GM20000 (cell line): ENCODE data around the gene MAPK14.

ENCODE experiments used
- DNase-seq: peaks from one replicate; pipeline ENCODE4 v3.0.0; 2012; ENCODE audit warnings: low spot score
- CTCF ChIP-seq: IDR thresholded peaks from 2 replicates; pipeline ENCODE4 v1.5.1; 2012; ENCODE audit warnings: mild to moderate bottlenecking, control low read depth; ENCODE audit errors: extremely low read depth, missing control alignments

MAPK14 gene

GRCh38 chr6:36053878-36054277, 26.3 kb downstream of the MAPK14 start:
- no peak for DNase-seq
- TF ChIP-seq CTCF: no peak

GRCh38 chr6:36054415-36054814, 26.8 kb downstream of the MAPK14 start:
- TF ChIP-seq CTCF: no peak
- DNase-seq: no peak

DNA sequence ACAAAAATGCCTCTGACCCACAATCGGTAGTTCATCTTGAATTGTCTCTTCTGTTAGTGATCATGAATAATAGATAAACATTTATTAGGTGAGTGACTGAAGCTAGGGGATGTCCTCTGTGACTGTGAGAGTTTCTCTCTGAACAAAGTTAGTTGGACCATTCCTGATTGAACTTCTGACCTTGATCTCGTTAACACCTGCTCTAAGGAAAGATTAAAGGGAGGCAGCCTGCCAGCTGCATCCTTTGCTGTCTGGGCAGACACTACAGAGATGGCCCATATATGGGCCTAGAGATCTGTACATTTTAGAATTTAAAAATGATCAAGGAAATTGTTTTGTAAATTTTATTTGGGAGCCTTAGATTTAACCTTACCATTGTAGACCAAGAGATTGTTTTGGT, 27.3 kb downstream of the MAPK14 start:
- no peak for DNase-seq
- no peak for TF ChIP-seq CTCF

DNA sequence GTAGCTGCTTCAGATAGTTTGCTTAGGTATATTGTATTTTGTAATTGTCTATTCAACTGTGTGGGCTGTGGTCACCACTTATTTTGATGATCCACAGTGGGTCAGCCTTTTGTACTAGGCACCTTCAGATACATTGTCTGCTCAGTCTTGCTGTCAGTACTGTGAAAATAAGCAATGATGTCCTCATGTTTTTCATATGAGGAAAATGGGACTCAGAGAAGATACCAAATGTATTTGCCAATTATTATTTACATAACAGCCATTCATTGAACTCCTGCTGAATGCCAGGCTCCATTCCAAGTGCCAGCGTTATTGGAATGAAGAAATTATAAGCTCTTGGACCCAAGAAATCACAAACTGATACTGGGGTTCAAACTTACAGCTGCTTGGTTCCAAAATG, 28.6 kb downstream of the MAPK14 start:
- DNase-seq: no peak
- TF ChIP-seq CTCF: no peak

GRCh38 chr6:36061236-36061635, 33.6 kb downstream of the MAPK14 start:
- DNase-seq: no peak
- TF ChIP-seq CTCF: no peak

- TF ChIP-seq CTCF: no peak
- DNase-seq: no peak
Measured at GRCh38 chr6:36062247-36062646, 34.6 kb downstream of the MAPK14 start.

- DNase-seq: no peak
- TF ChIP-seq CTCF: no peak
Measured at GRCh38 chr6:36063318-36064060, 35.9 kb downstream of the MAPK14 start.
